ENCODE data around the gene RAB14.
"Not testable (repeated sequence)": the region's sequence is repeated elsewhere in the genome, so short reads cannot be mapped to it uniquely, and the experiment has no call there.

RAB14 gene

DNA sequence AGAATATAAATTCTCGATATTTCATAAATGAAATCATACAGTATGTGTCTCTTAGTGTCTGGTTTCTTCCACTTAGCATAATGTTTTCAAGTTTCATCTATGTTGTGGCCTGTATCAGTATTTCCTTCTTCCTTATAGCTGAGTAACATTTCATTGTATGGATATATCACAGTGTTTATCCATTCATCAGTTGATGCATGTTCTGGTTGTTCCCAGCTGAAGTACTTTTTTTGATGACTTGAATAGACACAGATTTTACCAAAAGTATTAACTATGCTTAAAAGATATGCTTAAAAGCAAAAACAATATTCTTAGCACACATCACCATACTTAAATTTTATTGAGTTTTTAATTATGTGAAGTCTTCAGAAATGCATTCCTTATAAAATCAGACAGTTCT lies 12.7 kb downstream of the RAB14 start:
- DNase-seq, result no peak

GRCh38 chr9:121187636-121188305 lies 13.9 kb downstream of the RAB14 start:
- no peak for DNase-seq

GRCh38 chr9:121185774-121186403 lies 15.8 kb downstream of the RAB14 start:
- no peak for DNase-seq

DNA sequence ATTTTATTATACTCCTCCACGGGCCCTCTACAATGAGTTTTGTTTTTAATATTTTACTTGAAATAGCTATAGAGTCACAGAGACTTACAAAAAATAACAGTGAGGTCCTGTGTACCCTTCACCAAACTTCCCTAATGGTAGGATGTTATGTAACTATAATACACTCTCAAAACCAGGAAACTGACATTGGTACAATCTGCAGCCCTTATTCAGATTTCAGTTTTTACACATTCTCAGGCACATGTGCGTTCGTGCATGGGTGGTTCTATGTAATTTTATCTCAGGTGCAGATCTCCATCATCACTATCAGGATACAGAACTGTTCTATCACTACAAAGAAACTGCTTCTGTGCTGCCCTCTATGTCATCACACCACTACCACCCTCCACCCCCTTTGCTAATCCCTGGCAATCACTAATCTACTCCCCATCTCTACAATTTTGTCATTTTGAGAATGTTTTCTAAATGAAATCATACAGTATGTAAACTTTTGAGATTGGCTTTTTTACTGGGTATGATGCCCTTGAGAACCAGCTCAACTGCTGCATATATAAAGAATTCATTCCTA lies 16.4 kb downstream of the RAB14 start:
- DNase-seq, result no peak

- DNase-seq, result no peak
Observed at GRCh38 chr9:121184463-121184862, 17.2 kb downstream of the RAB14 start.

- DNase-seq, result no peak
Observed at GRCh38 chr9:121183666-121184423, 17.8 kb downstream of the RAB14 start.

- DNase-seq, result no peak
Observed at GRCh38 chr9:121182989-121183388, 18.7 kb downstream of the RAB14 start.

DNA sequence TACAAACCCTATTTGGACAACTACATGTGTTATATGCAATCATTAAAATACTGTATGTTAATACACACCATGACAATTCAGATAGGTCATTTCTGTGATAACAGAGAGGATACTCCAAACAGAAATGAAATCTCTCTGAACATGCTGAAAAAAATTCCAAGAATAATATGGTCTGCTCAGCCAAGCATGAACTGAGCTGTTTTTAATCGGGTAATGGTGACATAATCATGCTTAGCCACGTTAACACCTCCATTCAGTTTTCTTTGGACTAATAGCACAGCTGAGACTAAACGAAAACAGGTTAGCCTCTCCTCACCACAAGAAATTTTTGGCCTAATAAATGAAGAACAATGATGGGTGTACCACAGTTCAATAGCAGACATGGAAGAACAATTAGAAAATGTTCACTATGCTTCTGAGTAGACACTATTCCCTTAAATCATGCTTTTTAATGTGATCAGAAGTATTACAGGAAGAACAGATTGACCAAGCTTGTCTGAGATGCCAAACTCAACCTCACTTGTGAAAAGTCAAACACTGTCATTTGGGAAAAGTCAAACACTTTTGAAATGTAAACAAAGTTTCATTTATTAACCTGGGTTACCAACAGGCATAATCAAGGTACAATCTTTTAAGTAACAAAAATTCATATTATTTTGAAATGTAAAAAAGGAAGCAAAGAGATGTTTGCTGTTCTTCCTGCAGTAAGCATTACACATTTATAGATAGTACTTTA lies 19.4 kb downstream of the RAB14 start:
- no peak for DNase-seq

DNA sequence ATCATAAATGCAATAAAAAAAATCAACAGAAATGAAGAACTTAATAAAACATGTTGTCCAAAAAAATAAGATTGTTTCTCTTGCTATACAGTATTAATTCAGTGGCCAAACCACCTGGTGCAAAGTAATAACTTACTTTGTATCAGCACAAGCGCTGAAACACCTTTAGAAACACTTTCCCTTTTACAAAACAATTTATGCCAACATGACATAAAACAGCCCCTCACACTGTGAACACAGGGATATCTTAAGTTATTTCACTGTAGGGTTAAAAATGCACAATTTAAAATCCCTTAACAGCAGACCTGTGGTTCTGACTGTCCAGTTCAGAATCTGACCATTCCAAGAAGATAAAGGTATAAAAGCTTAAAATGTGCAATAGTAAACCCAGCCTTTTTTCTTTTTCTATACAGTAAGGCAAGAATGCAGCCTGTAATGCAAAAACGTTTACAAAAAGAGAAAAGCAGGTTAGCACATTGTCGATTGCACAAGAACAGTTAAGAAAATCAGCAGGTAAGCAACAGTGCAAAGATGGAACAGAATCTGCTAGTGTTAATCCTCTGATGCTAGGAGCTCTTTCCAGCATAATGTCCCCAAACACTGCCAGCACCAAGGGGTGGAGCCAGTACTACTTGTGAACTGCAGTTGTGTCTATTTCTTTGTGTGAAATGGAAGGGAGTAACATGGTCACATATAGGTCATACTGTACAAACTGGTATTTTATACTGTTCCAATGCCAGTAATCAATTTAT lies 21.6 kb downstream of the RAB14 start:
- DNase-seq, result no peak

DNA sequence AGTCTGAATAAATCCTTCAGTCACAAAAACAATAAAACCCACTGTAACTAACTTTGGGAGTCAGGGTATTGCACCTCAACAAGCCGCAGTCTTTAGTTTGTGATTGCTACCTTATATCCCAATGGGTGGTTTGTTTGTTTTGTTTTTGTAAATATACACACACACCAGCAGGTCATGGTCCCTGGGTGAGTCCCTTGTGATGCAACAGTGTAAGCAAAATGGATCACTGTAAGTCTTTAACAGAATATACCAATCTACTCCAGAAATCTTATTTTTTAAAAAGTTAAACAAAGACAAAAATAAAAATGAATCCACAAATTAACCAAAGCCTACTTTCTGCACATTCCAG lies 22.3 kb downstream of the RAB14 start:
- DNase-seq, result not testable (repeated sequence)

DNA sequence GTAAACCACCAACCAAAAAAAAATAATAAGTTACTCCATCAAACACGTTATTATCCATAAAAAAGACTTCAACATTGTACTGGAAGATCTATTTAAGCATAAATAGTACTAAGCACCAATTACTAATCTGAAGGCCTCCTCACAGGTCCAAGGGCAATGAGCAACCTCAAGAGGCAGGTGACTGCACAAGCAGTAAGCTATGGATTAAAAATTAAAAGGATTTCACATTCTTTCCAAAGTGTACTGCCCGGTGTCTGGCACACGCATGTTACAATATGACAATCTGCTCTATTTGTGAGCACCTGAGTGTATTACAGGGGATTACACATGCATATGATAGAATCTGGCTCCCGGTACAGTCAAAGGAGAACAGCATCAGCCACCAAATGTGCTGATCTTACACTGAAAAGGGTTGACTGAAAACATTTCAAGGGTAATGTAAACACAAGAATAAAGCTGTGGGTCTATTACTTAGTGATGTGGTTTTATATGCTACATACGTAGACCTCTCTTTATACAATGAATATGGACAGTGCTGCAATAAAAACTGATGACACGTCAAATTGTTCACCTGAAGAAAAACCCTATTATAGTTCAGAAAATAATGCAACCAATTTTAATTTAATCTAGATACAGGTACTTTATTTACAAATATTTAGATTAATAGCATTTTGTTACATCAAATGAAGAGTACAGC lies 22.8 kb downstream of the RAB14 start:
- DNase-seq, result no peak

DNA sequence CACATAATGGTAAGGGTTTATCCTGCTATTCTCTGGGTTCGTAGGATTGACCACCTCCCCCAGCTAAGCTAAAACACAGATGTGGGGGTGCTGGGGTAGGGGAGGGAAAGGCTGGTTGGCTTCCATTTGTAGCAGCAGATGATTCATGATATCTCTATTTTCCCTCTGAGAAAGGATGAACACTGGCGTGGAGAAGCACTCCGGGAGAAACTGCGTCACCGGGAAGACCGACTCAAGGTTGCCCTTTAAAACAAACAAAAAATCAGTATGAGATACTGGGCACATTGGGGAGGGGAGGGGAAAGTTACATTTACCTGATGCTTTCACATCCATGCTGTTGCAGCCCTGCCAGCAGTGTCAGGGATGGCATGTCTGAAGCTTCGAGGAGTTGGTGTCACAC lies 28.2 kb downstream of the RAB14 start:
- no peak for DNase-seq

DNA sequence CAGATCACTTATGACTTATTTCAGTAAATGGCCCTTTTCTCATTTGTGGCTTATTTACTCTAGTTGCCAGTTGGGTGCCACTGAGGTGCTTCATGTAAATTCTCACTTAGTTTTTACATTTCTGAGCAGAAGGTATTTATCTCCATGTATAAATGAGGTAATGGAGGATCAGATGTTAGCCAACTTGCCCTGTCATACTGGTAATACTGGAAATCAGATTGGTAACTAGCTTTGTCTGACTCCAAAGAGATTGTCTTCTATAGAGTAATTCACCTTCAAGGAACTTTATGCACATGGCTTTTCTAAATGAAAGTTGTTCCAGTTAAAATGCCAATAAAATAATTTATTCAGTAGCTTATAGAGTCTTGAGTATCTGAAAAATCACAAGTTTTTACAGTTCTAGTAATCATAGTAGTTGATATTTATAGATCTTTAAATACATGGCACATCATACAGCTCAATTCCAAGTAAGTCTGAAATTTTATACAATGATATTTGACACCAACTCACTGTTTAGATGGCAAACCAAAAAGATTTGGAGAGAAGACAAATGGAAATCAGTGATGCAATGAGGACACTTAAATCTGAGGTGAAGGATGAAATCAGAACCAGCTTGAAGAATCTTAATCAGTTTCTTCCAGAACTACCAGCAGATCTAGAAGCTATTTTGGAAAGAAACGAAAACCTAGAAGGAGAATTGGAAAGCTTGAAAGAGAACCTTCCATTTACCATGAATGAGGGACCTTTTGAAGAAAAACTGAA lies 28.8 kb downstream of the RAB14 start:
- DNase-seq, result no peak

- no peak for DNase-seq
Observed at GRCh38 chr9:121171236-121171635, 30.4 kb downstream of the RAB14 start.

DNA sequence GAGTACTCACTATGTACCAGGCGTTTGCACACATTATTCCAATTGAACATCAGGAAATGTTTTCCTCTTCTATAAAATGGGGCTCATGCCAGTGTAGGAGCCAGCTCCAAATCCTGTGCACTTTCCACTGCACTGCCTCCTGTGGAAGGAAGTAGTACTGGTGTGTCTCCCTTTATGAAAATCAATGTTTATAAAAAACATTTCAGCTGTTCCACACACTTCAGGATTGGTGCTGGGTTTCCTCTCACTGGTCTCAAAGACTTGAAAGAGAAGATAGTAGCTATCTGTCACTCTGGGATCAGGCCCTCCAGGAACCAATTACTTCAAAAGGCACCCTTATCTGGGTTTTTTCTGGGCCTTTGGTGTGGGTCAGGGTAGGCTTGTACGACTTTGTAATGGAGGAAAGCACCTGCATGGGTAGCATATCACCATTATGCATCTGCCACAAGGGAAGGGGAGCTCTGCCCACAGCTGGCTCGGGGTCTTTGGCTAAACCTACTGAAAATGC lies 32.5 kb downstream of the RAB14 start:
- no peak for DNase-seq

DNA sequence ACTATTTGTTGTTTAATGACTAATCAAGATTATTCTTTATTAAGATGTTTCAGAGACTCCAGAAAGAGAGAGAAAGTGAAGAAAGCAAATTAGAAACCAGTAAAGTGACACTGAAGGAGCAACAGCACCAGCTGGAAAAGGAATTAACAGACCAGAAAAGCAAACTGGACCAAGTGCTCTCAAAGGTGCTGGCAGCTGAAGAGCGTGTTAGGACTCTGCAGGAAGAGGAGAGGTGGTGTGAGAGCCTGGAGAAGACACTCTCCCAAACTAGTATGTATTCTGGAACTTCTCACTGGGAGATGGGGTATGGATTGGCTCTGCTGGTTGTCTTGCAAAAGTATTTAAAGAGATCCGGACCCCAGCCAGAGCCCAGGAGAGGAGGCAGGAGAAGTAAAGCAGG lies 33.6 kb downstream of the RAB14 start:
- DNase-seq, result no peak

DNA sequence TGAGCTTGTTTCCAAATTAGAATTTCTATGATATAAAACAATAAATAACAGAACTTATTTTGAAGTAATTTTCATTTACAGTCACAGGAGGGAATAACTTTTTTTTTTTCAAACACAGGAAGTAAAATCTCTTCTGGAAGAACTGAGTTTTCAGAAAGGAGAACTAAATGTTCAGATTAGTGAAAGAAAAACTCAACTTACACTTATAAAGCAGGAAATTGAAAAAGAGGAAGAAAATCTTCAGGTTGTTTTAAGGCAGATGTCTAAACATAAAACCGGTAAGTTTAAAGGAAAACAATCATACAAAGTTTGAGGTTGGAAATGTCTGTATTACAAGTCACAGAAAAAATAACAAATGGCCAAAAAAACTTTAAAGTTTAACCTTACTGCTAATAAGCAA lies 41.6 kb downstream of the RAB14 start:
- peak; percentile 20 for DNase-seq

GRCh38 chr9:121157939-121158338 lies 43.7 kb downstream of the RAB14 start:
- DNase-seq, result no peak

GRCh38 chr9:121156263-121156731 lies 45.4 kb downstream of the RAB14 start:
- no peak for DNase-seq

DNA sequence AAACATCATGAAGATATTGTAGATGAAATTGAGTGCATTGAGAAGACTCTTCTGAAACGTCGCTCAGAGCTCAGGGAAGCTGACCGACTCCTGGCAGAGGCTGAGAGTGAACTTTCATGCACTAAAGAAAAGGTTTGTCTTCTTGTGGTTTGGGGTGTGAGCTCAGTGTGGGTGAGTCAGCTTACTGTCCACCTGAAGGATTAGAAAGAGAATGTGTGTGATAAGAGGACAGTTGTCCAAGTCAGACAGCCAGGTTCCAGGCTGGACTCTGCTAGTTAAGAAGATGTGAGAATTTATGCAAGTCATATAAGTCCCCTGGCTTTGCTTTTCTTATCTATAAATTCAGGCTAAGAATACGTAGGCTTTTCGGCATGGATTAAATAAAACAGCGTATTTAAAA lies 46.9 kb downstream of the RAB14 start:
- no peak for DNase-seq

DNA sequence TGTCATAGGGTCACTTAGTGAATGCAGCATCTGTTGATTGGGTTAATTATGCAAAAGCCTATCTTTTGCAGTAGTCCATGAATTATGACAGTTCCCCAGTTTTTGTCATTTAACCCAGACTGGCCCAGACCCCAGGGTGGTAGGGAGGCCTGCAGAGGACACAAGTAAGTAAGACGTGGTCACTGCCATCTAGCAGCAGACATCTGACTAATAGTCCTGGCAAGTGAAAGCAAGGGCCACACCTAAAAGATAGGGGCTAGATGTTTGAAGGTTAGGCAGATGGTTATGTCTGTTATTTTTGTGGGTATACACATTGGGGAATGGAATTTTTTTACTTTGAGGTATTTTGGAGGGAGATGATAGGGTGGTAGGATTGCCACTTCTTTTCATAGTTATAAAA lies 48.0 kb downstream of the RAB14 start:
- DNase-seq, result no peak

All from KG1 (cell line).